Tibial artery (tissue), 4 donors: ENCODE data around the gene ZNF208.
"Not testable (repeated sequence)": the region's sequence is repeated elsewhere in the genome, so short reads cannot be mapped to it uniquely, and the experiment has no call there.

Source experiments
- DNase-seq, 2 donors: peaks; one replicate each; pipeline ENCODE4 v3.0.0-alpha.2; 2019
- H3K27ac ChIP-seq, 2 donors: fragments of 200-600 bp; sonication (generic) in 1 of 2; 1 replicate in 1 of 2; 2 replicates in 1 of 2; pipeline ENCODE4 v1.5.1; 2018 to 2019; ENCODE audit warnings: mild to moderate bottlenecking in 1 of 2
- H3K27me3 ChIP-seq, 2 donors: fragments of 200-600 bp; sonication (generic) in 1 of 2; one replicate each; pipeline versions ENCODE4 v1.5.1 to v1.6.0; 2016 to 2019
- H3K36me3 ChIP-seq, 3 donors: fragments of 200-600 bp; sonication (generic) in 2 of 3; one replicate each; pipeline ENCODE4 v1.5.1; 2016 to 2019; ENCODE audit warnings: mild to moderate bottlenecking in 2 of 3
- H3K4me1 ChIP-seq, 4 donors: fragments of 200-600 bp; sonication (generic) in 2 of 4; 1 replicate in 3 of 4; 2 replicates in 1 of 4; pipeline ENCODE4 v1.5.1; 2016 to 2019
- H3K4me3 ChIP-seq, 2 donors: fragments of 200-600 bp; sonication (generic) in 1 of 2; 1 replicate in 1 of 2; 2 replicates in 1 of 2; pipeline ENCODE4 v1.5.1; 2018 to 2019; ENCODE audit warnings: mild to moderate bottlenecking in 2 of 2
- H3K9me3 ChIP-seq, 3 donors: fragments of 200-600 bp; sonication (generic) in 1 of 3; one replicate each; pipeline ENCODE4 v1.5.1; 2016 to 2019
- intact Hi-C: fragments of 100-400 bp; cut with DNase I; formaldehyde crosslinking; loops from one replicate; pipeline ENCODE4 v1.15.0; 2023; ENCODE audit warnings: low total_unique reads
- TF ChIP-seq, protein P1 (sequence below), 2 experiments: fragments of 200-600 bp in 1 of 2; fragments of 450-650 bp in 1 of 2; IDR thresholded peaks; one replicate each; pipeline ENCODE4 v1.5.1; 2017 to 2019; ENCODE audit warnings: antibody characterized with exemption in 2 of 2, mild to moderate bottlenecking in 1 of 2, moderate library complexity in 1 of 2

ZNF208 gene

GRCh38 chr19:21901861-21902260 is 108.9 kb downstream of the ZNF208 start:
- intact Hi-C loops: no loop called here
- TF ChIP-seq, protein P1, sequence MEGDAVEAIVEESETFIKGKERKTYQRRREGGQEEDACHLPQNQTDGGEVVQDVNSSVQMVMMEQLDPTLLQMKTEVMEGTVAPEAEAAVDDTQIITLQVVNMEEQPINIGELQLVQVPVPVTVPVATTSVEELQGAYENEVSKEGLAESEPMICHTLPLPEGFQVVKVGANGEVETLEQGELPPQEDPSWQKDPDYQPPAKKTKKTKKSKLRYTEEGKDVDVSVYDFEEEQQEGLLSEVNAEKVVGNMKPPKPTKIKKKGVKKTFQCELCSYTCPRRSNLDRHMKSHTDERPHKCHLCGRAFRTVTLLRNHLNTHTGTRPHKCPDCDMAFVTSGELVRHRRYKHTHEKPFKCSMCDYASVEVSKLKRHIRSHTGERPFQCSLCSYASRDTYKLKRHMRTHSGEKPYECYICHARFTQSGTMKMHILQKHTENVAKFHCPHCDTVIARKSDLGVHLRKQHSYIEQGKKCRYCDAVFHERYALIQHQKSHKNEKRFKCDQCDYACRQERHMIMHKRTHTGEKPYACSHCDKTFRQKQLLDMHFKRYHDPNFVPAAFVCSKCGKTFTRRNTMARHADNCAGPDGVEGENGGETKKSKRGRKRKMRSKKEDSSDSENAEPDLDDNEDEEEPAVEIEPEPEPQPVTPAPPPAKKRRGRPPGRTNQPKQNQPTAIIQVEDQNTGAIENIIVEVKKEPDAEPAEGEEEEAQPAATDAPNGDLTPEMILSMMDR (IDR thresholded peaks at IDR 0.05): no peak

GRCh38 chr19:21900401-21900800 is 110.3 kb downstream of the ZNF208 start:
- H3K27me3 ChIP-seq: no peaks in the 10 kb centered on the region
- H3K36me3 ChIP-seq: no peaks in the 10 kb centered on the region
- intact Hi-C loops: no loop called here
- no peak overlapping the region for H3K4me3 ChIP-seq
- no peak overlapping the region for H3K27ac ChIP-seq
- TF ChIP-seq, protein P1 (IDR thresholded peaks at IDR 0.05): no peak
- H3K9me3 ChIP-seq: peaks cover 0 to 5% (median 4%) of the 10 kb centered on the region in 3 donors
- H3K4me1 ChIP-seq: no peaks in the 10 kb centered on the region
- no peak for DNase-seq

More at GRCh38 chr19:21901861-21902260, 108.9 kb downstream of the ZNF208 start:
- Histone ChIP-seq H3K27me3 (no peaks in the 10 kb centered on the region), H3K4me1 (no peaks in the 10 kb centered on the region), H3K36me3 (no peaks in the 10 kb centered on the region), H3K27ac (no peak overlapping the region), H3K9me3 (peaks cover 0 to 5% (median 0%) of the 10 kb centered on the region in 3 donors), H3K4me3 (no peak overlapping the region)
- no peak for DNase-seq

DNA sequence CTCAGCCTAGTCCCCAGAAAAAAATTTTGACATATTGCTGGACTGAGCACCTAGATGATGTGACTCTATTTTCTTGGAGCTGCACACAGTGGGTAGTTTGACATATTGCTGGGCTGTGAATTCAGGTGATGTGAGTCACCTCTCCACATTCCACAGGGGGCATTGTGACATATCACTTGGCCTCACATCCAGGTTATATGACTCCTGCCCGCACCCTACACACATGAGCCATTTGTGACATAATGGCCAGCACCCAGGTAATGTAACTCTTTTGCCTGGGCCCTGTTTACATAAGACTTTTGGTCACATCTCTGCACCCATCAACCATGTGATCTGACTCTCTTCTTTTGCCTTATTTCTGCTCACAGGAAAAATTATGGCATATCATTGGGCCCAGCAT is 119.7 kb downstream of the ZNF208 start:
- Histone ChIP-seq H3K36me3 (no peaks in the 10 kb centered on the region), H3K9me3 (peaks cover 0 to 4% (median 0%) of the 10 kb centered on the region in 3 donors), H3K4me3 (no peak overlapping the region), H3K27ac (no peak overlapping the region), H3K4me1 (no peaks in the 10 kb centered on the region), H3K27me3 (no peaks in the 10 kb centered on the region)
- TF ChIP-seq, protein P1 (IDR thresholded peaks at IDR 0.05): no peak
- intact Hi-C loops: no loop called here
- DNase-seq: no peak

- H3K4me1 ChIP-seq, H3K27ac ChIP-seq, intact Hi-C loops, H3K36me3 ChIP-seq, H3K4me3 ChIP-seq, H3K9me3 ChIP-seq, H3K27me3 ChIP-seq: not testable (repeated sequence)
- TF ChIP-seq, protein P1 (IDR thresholded peaks at IDR 0.05): peak; percentile 35 to 40
- DNase-seq: peak in 1 of 2 donors; percentile 33
Measured at GRCh38 chr19:21890017-21890416, 120.7 kb downstream of the ZNF208 start.

- intact Hi-C loops, H3K4me1 ChIP-seq, H3K27me3 ChIP-seq, H3K9me3 ChIP-seq, H3K27ac ChIP-seq, H3K4me3 ChIP-seq, DNase-seq, H3K36me3 ChIP-seq: not testable (repeated sequence)
Measured at GRCh38 chr19:21885516-21885915, 125.2 kb downstream of the ZNF208 start.

- H3K27ac ChIP-seq, H3K4me3 ChIP-seq, intact Hi-C loops, H3K4me1 ChIP-seq, DNase-seq, H3K36me3 ChIP-seq, H3K27me3 ChIP-seq, H3K9me3 ChIP-seq: not testable (repeated sequence)
Measured at GRCh38 chr19:21884786-21885185, 126.0 kb downstream of the ZNF208 start.

GRCh38 chr19:21883516-21883915 is 127.2 kb downstream of the ZNF208 start:
- Histone ChIP-seq H3K27me3 (no peaks in the 10 kb centered on the region), H3K27ac (no peak overlapping the region), H3K4me1 (no peaks in the 10 kb centered on the region), H3K36me3 (no peaks in the 10 kb centered on the region), H3K9me3 (no peaks in the 10 kb centered on the region), H3K4me3 (no peak overlapping the region)
- TF ChIP-seq, protein P1 (IDR thresholded peaks at IDR 0.05): no peak
- intact Hi-C loops: no loop called here
- DNase-seq: no peak
